GM21381 (cell line): ENCODE results near the gene MTTP.

ENCODE experiments used
- ATAC-seq: cut with Tn5 transposase; IDR thresholded peaks from one replicate; pipeline ENCODE4 v1.9.1; 2021; ENCODE audit warnings: mild to moderate bottlenecking, moderate library complexity; ENCODE audit not compliant: unreplicated experiment

The MTTP gene

DNA sequence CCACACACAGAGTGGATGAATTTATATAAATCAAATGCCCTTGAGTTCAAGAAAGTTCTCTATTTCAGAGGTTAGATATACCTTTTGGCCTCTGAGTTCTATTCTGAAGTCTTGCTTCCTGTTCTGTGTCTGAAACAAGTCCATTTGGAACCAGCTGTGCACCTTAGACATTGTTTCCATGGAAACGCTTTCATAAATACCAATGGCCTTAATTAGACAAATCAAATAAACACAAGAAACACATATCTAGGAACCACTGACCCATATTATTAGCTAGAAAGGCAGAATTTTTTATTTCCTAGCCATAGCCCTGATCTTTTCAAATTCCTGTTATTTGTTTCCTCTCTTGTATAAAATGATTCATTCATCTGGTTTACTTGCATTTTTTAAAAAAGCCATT, 91.4 kb downstream of the MTTP start:
- ATAC-seq = no peak

DNA sequence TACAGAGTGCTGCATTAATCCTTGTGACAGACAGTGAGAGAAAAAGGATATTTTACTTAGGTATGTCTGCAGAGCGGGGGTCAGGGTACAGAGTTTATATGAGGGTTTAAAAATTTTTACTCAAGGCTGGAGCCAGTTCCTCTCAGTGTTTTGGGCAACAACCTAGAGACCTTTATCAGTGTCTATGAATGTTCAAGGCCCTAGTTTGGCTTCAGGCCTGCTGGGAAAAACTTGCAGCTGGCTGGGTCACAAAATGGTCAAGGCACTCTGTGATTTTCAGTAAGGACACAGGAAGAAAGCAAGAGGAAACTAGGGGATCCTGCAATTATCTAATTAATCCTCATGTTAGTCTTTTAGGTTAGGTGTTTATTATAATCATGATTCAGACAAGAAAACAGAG, 93.8 kb downstream of the MTTP start:
- no peak for ATAC-seq

DNA sequence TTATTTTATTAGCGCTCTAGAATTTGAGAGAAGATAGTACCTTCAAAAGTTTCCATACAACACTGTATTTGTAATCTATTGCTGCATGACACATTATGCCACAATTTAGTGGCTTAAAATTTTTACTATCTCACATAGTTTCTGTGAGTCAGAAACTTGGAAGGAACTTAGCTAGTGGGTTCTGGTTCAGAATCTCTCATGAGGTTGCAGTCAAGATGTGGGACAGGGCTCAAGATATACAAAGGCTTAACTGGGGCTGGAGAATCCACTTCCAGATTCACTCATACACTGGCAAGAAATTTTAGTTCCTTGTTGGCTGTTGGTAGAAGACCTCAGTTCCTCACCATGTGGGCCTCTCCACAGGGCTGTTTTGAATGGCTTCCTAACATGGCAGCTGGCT, 94.5 kb downstream of the MTTP start:
- no peak for ATAC-seq

DNA sequence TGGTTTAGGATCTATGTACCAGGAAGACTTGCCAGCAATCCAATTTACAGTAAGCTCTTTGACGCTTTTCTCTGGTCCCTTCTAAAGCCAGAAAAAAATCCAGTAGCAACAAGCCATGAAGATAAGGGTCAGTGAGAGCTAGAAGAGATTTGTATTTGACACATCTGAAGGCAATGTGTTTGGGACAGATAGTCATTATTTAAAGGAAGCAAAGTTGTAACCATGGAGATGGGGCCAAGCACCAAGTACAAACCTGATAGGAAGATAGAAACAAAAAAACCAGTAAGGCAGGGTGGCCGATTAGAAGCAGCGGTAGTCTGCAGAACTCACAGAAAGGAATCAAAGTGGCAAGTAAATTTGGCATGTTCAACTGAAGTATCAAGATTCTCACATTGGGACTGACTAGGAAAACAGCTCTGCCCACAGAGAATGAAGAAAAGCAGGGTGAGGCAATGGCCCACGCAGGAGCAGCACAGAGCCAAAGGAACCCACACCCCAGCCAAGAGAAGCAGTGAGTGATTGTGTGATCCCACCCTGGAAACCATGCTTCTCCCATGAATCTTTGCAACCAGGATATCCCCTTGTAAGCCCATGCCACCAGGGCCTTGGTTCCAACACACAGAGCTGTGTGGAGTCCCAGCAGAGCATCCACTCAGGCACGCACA, 95.9 kb downstream of the MTTP start:
- no peak for ATAC-seq
